Nephron (organoid): ENCODE data around the gene PRPF6.

Experiments used
- H3K27ac Mint-ChIP-seq, 3 experiments: 2 replicates each; pipeline ENCODE4 v1.8.0; 2020; ENCODE audit warnings: mixed read lengths in 3 of 3, mild to moderate bottlenecking in 2 of 3, moderate library complexity in 1 of 3
- H3K27me3 Mint-ChIP-seq: 2 replicates; pipeline ENCODE4 v1.8.0; 2021; ENCODE audit warnings: low read depth, mild to moderate bottlenecking, moderate library complexity, mixed read lengths
- H3K36me3 Mint-ChIP-seq: 2 replicates; pipeline ENCODE4 v1.8.0; 2020; ENCODE audit warnings: low read depth, mixed read lengths
- H3K4me1 Mint-ChIP-seq: 2 replicates; pipeline ENCODE4 v1.8.0; 2020; ENCODE audit warnings: mixed read lengths
- H3K4me3 Mint-ChIP-seq, 3 experiments: 2 replicates each; pipeline ENCODE4 v1.8.0; 2020; ENCODE audit warnings: mild to moderate bottlenecking in 3 of 3, mixed read lengths in 3 of 3, moderate library complexity in 2 of 3
- H3K9me3 Mint-ChIP-seq: 2 replicates; pipeline ENCODE4 v1.8.0; 2020; ENCODE audit warnings: mixed read lengths
- TF ChIP-seq, protein P1 (sequence below), 3 experiments: fragments of 200-600 bp; sonication (generic); IDR thresholded peaks; one replicate each; pipeline ENCODE4 v1.5.0; 2021; ENCODE audit warnings: antibody characterized with exemption in 3 of 3; ENCODE audit not compliant: unreplicated experiment in 3 of 3

Gene PRPF6

DNA sequence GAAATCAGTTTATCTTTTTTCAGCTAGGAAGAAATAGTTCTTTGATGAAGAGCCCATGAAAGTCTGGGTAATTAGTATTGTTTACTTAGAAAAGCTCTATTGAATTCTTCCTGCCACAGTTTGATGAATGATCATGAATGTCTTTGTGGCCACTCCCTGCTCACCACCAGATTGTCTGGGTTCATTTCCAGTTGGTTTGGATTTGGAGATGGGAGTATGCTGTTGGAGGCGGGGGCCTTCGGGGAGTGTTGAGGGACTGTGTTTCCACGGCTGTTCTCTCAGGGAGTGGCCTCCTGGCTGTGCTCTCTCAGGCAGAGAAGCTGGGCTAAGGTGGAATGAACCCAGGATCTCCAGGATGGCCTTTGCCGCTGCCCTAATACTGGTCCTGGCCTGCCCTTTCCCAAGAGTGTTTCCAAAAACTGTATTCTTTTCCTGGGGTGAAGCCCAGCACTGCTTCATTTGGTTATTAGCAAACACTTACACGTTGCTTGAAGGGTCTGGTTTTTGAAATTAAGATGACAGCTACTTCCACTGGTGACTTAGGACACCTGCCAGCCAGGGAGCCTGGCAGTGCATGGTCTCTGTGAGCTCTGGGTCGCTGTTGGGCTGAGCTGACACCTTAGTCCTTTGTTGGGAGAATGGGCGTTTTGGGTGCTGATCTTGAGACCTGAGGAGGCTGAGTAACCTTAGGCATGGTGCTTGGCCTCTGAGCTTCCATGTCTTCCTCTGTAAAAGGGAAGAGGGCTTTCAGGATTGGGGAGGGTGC, 23.2 kb downstream of the PRPF6 start:
- Mint-ChIP-seq H3K9me3 (peaks cover 8% of the 10 kb centered on the region), H3K4me3 (no peak overlapping the region), H3K4me1 (no peaks in the 10 kb centered on the region), H3K36me3 (peaks cover 59% of the 10 kb centered on the region), H3K27me3 (no peaks in the 10 kb centered on the region), H3K27ac (peak overlapping the region in 1 of 3 experiments; percentile 84)
- TF ChIP-seq, protein P1, sequence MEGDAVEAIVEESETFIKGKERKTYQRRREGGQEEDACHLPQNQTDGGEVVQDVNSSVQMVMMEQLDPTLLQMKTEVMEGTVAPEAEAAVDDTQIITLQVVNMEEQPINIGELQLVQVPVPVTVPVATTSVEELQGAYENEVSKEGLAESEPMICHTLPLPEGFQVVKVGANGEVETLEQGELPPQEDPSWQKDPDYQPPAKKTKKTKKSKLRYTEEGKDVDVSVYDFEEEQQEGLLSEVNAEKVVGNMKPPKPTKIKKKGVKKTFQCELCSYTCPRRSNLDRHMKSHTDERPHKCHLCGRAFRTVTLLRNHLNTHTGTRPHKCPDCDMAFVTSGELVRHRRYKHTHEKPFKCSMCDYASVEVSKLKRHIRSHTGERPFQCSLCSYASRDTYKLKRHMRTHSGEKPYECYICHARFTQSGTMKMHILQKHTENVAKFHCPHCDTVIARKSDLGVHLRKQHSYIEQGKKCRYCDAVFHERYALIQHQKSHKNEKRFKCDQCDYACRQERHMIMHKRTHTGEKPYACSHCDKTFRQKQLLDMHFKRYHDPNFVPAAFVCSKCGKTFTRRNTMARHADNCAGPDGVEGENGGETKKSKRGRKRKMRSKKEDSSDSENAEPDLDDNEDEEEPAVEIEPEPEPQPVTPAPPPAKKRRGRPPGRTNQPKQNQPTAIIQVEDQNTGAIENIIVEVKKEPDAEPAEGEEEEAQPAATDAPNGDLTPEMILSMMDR (IDR thresholded peaks at IDR 0.05; ENCODE audit: unreplicated experiment in 3 of 3) = no peak

DNA sequence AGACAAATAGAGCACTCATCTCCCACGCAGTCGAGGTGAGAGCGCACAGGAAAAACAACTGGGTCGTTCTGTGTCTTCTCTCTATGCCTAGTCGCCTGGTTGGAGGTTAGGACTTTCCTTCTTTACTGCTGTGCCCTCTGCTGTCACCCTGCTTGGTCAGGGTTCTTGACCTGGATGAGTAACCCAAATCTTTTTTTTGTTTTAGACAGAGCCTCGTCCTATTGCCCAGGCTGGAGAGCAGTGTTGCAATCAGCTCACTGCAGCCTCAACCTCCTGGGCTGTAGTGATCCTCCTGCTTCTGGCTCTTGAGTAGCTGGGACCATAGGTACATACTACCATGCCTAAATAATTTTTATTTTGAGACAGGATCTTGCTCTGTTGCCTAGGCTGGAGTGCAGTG, 24.5 kb downstream of the PRPF6 start:
- TF ChIP-seq, protein P1 (IDR thresholded peaks at IDR 0.05; ENCODE audit: unreplicated experiment in 3 of 3) = no peak
- Mint-ChIP-seq H3K27ac (peak overlapping the region in 2 of 3 experiments; percentile 39 to 53), H3K4me1 (no peaks in the 10 kb centered on the region), H3K27me3 (no peaks in the 10 kb centered on the region), H3K36me3 (peaks cover 61% of the 10 kb centered on the region), H3K4me3 (no peak overlapping the region), H3K9me3 (peaks cover 8% of the 10 kb centered on the region)

DNA sequence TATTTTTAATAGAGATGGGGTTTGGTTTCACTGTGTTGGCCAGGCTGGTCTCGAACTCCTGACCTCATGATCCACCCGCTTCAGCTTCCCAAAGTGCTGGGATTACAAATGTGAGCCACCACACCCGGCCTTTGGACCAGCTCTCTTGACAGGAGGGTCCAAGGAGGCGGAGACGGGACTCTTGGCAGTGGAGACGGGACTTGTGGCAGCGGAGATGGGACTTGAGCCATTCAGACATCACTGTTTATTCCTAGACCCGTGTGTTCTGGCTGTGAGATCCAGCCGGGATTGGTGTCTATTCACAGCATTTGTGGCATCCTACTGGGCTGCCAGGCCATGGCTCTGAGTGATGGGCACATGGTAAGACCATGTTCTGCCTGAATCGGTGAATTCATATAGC, 25.6 kb downstream of the PRPF6 start:
- TF ChIP-seq, protein P1 (IDR thresholded peaks at IDR 0.05; ENCODE audit: unreplicated experiment in 3 of 3) = no peak
- Mint-ChIP-seq H3K27ac (no peak overlapping the region), H3K4me3 (no peak overlapping the region), H3K4me1 (no peaks in the 10 kb centered on the region), H3K36me3 (peaks cover 66% of the 10 kb centered on the region), H3K9me3 (peaks cover 8% of the 10 kb centered on the region), H3K27me3 (no peaks in the 10 kb centered on the region)

DNA sequence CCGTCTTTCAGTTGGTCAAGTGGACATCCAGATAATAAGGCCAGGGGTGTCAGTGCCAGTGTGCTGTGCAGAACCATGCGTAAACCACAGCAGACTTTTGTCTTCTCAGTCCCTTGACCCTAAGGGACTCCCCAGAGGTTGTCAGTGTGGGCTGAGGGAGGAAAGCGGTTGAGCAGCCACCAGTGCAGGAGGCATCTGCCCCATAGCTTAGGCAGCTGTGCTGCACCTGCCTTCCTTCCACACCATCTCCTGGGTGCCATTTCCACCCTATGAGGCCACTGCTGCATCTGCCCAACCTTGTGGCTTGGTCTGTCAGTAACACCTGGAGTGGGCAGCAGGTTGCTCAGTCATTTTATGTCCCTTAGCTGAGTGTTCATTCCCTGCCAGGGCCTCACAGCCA, 26.0 kb downstream of the PRPF6 start:
- Mint-ChIP-seq H3K27me3 (no peaks in the 10 kb centered on the region), H3K9me3 (peaks cover 8% of the 10 kb centered on the region), H3K4me3 (no peak overlapping the region), H3K4me1 (no peaks in the 10 kb centered on the region), H3K36me3 (peaks cover 63% of the 10 kb centered on the region), H3K27ac (no peak overlapping the region)
- TF ChIP-seq, protein P1 (IDR thresholded peaks at IDR 0.05; ENCODE audit: unreplicated experiment in 3 of 3) = no peak

DNA sequence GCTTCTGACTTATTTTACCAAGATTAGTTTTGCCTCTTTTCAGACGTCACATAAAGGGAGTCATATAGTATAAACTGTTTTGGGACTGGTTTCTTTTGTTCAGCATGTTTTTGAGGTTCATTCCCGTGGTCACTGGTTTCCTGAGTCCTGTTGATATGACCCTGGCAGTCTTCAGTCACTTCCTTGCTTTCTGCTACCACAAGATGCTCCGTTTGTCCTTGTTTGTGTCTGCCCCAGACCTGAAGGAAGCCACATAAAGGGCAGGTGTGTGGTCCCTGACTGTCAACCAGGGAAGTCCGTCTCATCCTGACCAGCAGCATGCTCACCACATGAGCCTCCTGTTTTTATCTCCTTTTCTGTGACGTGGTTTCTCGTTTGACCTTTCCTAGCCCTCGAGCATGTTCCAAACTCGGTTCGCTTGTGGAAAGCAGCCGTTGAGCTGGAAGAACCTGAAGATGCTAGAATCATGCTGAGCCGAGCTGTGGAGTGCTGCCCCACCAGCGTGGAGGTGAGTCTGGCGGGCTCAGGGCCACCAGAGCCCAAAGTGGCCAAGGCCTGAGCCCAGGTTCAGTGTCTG, 29.0 kb downstream of the PRPF6 start:
- Mint-ChIP-seq H3K36me3 (peaks cover 69% of the 10 kb centered on the region), H3K4me3 (no peak overlapping the region), H3K9me3 (peaks cover 8% of the 10 kb centered on the region), H3K27me3 (no peaks in the 10 kb centered on the region), H3K4me1 (no peaks in the 10 kb centered on the region), H3K27ac (peak overlapping the region in 1 of 3 experiments; percentile 51)
- TF ChIP-seq, protein P1 (IDR thresholded peaks at IDR 0.05; ENCODE audit: unreplicated experiment in 3 of 3) = no peak
